ENCODE data around the gene IL37. TPM values are rescaled to one million over a fixed set of nuclear protein-coding genes. Genes with fewer than 3 reads are reported as not detected.

IL37 gene
- polyA plus RNA-seq, 1 donor from 2014 or later, result not detected

DNA sequence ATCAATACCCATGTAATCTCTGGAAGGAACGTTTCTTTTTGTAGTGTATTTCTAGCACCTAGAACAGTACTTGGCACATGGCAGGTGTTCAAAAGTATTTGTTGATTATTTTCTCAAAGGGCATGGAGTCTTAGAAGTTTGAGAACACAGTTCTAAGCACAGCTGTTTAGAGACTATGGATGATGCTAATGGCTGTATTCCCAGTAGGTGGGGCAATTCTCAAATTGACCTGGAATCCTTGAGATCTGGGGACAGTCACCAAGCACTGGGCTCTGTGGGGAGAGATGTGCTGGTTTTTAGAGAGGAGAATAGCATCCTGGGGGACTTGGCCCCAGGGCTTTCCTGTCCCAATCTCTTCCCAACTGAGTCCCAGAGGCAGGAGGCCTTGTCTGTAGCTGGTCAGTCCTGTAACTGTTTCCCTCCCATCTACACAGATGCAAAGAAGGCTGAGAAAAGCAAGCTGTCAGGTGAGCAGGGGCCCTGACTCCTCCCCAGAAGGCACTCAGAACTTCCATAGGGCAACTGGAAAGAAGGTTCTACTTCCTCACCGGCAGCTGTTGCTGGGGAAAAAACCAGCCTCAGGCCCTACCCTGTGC is 49.4 kb downstream of the IL37 start:
- Histone ChIP-seq H2AFZ (ENCODE audit: low read depth, low read length) (no peak overlapping the region), H3F3A (ENCODE audit: insufficient read depth, low read length, poor library complexity, severe bottlenecking) (no peaks in the 10 kb centered on the region), H4K20me1 (ENCODE audit: insufficient read depth) (no peaks in the 10 kb centered on the region), H3K4me3 (ENCODE audit: low read length) (no peak overlapping the region), H3K36me3 (ENCODE audit: insufficient read depth, low read length) (no peaks in the 10 kb centered on the region), H3K9me2 (ENCODE audit: insufficient read depth, low read length) (no peaks in the 10 kb centered on the region), H3K27ac (ENCODE audit: low read length) (no peak overlapping the region), H3K79me2 (replicated peaks; ENCODE audit: insufficient read depth, low read length) (no peaks in the 10 kb centered on the region), H3K9ac (ENCODE audit: low read length) (no peak overlapping the region), H3K9me3 (ENCODE audit: low read length) (no peaks in the 10 kb centered on the region), H3K27me3 (ENCODE audit: insufficient read depth, low read depth, low read length) (no peaks in the 10 kb centered on the region), H3K4me2 (ENCODE audit: low read length) (no peak overlapping the region)
- TF ChIP-seq POLR2AphosphoS5 (IDR thresholded peaks at IDR 0.05) (no peak), EZH2 (IDR thresholded peaks at IDR 0.05; ENCODE audit: borderline replicate concordance, insufficient read depth, low read length, poor library complexity, severe bottlenecking) (no peak), SMC3 (conservative IDR thresholded peaks at IDR 0.05; ENCODE audit: poor library complexity) (no peak), RAD21 (conservative IDR thresholded peaks at IDR 0.05) (no peak), EP300 (conservative IDR thresholded peaks at IDR 0.05; ENCODE audit: poor library complexity, severe bottlenecking) (no peak), MXI1 (conservative IDR thresholded peaks at IDR 0.05; ENCODE audit: poor library complexity, severe bottlenecking) (no peak), TAF1 (IDR thresholded peaks at IDR 0.05; ENCODE audit: low read depth) (no peak)
- TF ChIP-seq, protein P1, sequence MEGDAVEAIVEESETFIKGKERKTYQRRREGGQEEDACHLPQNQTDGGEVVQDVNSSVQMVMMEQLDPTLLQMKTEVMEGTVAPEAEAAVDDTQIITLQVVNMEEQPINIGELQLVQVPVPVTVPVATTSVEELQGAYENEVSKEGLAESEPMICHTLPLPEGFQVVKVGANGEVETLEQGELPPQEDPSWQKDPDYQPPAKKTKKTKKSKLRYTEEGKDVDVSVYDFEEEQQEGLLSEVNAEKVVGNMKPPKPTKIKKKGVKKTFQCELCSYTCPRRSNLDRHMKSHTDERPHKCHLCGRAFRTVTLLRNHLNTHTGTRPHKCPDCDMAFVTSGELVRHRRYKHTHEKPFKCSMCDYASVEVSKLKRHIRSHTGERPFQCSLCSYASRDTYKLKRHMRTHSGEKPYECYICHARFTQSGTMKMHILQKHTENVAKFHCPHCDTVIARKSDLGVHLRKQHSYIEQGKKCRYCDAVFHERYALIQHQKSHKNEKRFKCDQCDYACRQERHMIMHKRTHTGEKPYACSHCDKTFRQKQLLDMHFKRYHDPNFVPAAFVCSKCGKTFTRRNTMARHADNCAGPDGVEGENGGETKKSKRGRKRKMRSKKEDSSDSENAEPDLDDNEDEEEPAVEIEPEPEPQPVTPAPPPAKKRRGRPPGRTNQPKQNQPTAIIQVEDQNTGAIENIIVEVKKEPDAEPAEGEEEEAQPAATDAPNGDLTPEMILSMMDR (IDR thresholded peaks at IDR 0.05; ENCODE audit: poor library complexity, severe bottlenecking), result no peak
- TF ChIP-seq, protein P2, sequence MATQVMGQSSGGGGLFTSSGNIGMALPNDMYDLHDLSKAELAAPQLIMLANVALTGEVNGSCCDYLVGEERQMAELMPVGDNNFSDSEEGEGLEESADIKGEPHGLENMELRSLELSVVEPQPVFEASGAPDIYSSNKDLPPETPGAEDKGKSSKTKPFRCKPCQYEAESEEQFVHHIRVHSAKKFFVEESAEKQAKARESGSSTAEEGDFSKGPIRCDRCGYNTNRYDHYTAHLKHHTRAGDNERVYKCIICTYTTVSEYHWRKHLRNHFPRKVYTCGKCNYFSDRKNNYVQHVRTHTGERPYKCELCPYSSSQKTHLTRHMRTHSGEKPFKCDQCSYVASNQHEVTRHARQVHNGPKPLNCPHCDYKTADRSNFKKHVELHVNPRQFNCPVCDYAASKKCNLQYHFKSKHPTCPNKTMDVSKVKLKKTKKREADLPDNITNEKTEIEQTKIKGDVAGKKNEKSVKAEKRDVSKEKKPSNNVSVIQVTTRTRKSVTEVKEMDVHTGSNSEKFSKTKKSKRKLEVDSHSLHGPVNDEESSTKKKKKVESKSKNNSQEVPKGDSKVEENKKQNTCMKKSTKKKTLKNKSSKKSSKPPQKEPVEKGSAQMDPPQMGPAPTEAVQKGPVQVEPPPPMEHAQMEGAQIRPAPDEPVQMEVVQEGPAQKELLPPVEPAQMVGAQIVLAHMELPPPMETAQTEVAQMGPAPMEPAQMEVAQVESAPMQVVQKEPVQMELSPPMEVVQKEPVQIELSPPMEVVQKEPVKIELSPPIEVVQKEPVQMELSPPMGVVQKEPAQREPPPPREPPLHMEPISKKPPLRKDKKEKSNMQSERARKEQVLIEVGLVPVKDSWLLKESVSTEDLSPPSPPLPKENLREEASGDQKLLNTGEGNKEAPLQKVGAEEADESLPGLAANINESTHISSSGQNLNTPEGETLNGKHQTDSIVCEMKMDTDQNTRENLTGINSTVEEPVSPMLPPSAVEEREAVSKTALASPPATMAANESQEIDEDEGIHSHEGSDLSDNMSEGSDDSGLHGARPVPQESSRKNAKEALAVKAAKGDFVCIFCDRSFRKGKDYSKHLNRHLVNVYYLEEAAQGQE (IDR thresholded peaks at IDR 0.05; ENCODE audit: borderline replicate concordance), result no peak

DNA sequence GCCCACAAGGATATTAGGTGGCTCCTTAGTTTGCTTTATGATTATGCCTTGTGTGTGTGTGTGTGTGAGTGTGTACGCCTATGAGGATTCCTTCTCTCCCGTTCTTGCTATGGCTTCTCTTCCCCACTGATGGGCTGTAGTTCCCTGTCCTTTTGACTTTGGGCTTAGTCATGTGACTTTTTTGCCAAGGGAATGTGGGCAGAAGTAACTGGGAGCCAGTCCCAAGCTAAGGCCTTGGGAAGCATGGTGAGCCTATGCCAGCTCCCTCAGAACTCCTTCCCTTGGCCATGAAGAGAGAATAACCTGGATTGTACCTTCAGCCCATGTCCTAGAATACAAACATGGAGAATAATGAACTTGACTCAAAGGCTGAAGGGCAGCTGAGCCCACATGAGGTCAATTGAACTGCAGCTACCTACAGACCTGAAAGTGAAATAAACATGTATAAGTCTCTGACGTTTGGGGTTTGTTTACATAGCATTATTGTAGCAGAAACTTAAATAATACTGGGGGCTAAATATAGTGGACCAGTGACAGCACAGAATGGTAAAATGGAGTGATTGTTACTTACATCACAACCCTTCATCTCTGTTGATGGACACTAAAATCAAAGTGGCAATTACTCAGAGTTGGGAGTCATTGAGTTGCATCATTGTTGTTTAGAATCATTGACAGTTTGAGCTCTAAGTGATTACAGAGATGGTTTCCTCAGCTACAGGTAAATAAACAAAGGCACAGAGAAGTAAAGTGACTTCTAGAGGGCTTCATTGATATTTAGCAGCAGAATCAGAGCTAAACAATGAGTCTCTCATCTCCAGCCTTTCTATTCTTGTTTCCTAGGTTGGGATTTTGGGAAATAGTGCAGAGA is 51.6 kb downstream of the IL37 start:
- H3F3A ChIP-seq (ENCODE audit: insufficient read depth, low read length, poor library complexity, severe bottlenecking), result no peaks in the 10 kb centered on the region
- no peak overlapping the region for H3K9ac ChIP-seq (ENCODE audit: low read length)
- no peaks in the 10 kb centered on the region for H3K9me2 ChIP-seq (ENCODE audit: insufficient read depth, low read length)
- H3K27me3 ChIP-seq (ENCODE audit: insufficient read depth, low read depth, low read length), result no peaks in the 10 kb centered on the region
- no peak for TF ChIP-seq EP300 (conservative IDR thresholded peaks at IDR 0.05; ENCODE audit: poor library complexity, severe bottlenecking)
- no peak for TF ChIP-seq RAD21 (conservative IDR thresholded peaks at IDR 0.05)
- TF ChIP-seq SMC3 (conservative IDR thresholded peaks at IDR 0.05; ENCODE audit: poor library complexity), result no peak
- no peak for TF ChIP-seq TAF1 (IDR thresholded peaks at IDR 0.05; ENCODE audit: low read depth)
- no peak for TF ChIP-seq EZH2 (IDR thresholded peaks at IDR 0.05; ENCODE audit: borderline replicate concordance, insufficient read depth, low read length, poor library complexity, severe bottlenecking)
- TF ChIP-seq, protein P2 (IDR thresholded peaks at IDR 0.05; ENCODE audit: borderline replicate concordance), result no peak
- TF ChIP-seq, protein P1 (IDR thresholded peaks at IDR 0.05; ENCODE audit: poor library complexity, severe bottlenecking), result no peak
- TF ChIP-seq POLR2AphosphoS5 (IDR thresholded peaks at IDR 0.05), result no peak
- TF ChIP-seq MXI1 (conservative IDR thresholded peaks at IDR 0.05; ENCODE audit: poor library complexity, severe bottlenecking), result no peak
- H4K20me1 ChIP-seq (ENCODE audit: insufficient read depth), result no peaks in the 10 kb centered on the region
- H3K4me3 ChIP-seq (ENCODE audit: low read length), result no peak overlapping the region
- no peak overlapping the region for H2AFZ ChIP-seq (ENCODE audit: low read depth, low read length)
- H3K79me2 ChIP-seq (replicated peaks; ENCODE audit: insufficient read depth, low read length), result no peaks in the 10 kb centered on the region
- H3K36me3 ChIP-seq (ENCODE audit: insufficient read depth, low read length), result no peaks in the 10 kb centered on the region
- no peak overlapping the region for H3K4me2 ChIP-seq (ENCODE audit: low read length)
- no peak overlapping the region for H3K27ac ChIP-seq (ENCODE audit: low read length)
- H3K9me3 ChIP-seq (ENCODE audit: low read length), result no peaks in the 10 kb centered on the region

Measured in neural cell (in vitro differentiated cells).